Anterior cingulate cortex (tissue), 58 donors: Measurements from ENCODE around the gene GP5.

Source experiments
- DNase-seq, 58 donors: peaks; one replicate each; lab custom pipeline; 2025; lab: John Stamatoyannopoulos, UW

The GP5 gene, protein sequence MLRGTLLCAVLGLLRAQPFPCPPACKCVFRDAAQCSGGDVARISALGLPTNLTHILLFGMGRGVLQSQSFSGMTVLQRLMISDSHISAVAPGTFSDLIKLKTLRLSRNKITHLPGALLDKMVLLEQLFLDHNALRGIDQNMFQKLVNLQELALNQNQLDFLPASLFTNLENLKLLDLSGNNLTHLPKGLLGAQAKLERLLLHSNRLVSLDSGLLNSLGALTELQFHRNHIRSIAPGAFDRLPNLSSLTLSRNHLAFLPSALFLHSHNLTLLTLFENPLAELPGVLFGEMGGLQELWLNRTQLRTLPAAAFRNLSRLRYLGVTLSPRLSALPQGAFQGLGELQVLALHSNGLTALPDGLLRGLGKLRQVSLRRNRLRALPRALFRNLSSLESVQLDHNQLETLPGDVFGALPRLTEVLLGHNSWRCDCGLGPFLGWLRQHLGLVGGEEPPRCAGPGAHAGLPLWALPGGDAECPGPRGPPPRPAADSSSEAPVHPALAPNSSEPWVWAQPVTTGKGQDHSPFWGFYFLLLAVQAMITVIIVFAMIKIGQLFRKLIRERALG

DNA sequence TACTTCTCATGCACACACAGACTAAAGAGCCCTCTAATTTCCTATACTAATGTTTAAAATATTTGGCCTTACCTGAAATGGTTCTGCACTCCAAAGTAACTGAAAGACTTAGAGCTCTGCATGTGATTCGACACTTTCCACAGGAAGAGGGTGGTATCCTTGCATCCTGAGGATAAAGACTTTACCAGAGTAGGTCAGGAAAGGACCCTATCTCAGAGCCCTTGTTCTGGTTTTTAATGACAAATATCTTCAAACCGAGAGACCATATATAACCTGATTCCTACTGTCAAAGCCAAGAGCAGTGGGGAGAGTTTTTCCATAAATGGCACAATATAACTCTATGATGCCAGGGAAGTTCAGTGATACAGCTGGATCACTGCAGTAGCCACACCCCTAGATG, at the start of gene GP5:
TSS of gene GP5 (minus strand) at position 101 of the 400 bp plus-strand sequence. CDS start 984 bp downstream, outside the sequence.
- DNase-seq, result no peak

DNA sequence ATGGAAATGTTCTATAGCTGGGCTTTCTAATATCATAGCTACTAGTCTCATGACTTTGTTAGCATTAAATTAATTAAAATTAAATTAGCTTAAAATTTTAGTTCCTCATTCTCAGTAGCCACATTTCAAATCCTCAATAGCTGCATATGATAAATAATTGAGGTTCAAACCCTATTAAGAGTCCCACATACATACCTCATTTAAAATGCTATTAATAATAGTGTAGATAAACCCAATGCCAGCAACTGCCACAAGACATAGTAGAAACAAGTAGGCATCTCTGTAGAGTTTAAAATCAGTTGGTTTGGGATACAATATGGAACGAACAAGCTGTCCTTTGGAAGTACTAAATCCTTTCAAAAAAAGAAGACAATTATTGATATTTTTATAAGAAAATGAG, 48.6 kb upstream of the GP5 start:
- no peak for DNase-seq

DNA sequence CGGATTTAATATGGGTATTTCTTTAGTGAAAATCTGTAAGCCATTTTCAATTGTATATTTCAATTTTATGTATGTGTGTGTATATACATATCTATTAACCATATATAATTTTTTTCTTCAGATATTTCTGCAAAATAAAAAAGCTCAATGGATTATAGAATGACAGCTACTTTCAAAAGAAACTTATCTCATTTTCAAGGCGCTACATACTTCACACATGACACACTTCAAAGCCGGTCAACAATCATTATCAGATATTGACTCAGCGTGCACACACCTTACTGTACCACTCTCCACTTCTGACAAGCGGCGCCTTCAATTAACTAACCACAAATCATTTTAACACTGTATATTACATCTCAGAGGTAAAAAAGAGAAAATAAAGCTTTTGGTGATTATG, 48.1 kb upstream of the GP5 start:
- DNase-seq, result no peak

- no peak for DNase-seq
Observed at GRCh38 chr3:194446754-194447153, 47.7 kb upstream of the GP5 start.

DNA sequence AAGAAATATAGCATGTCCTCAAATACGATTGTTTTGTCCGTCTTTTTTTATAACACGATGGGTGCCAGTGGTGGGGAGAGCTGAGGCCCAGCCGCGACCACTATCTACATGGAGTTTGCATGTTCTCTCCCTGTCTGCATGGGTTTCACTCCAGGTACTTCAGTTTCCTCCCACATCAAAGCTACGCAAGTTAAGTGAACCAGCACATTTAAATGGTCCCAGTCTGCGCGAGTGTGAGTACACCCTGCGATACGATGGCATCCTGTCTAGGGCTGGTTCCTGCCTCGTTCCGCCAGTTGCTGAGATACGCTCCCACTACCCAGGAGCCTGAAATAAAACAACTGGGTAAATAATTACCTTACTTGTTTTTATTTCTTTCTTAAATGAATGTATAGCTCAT, 47.1 kb upstream of the GP5 start:
- no peak for DNase-seq

DNA sequence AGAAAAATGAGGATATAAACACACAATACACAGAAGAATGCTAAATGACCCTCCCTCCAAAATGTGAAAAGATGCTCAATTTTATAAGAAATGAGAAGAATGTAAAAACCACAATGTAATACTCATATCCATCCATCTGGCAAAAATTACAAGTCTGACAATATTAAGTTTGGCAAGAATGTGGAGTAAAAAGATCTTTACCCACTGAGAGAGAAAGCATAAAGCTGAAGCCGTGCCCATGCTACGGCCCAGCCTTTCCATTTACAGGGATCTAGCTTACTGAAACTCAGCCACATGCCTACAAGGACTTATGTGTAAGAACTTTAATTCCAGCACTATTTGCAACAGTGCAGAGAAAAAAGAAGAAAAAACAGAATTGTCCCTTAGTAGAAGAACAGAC, 44.8 kb upstream of the GP5 start:
- DNase-seq, result no peak

GRCh38 chr3:194440756-194441155, 41.7 kb upstream of the GP5 start:
- DNase-seq, result no peak

GRCh38 chr3:194439881-194440550, 41.0 kb upstream of the GP5 start:
- DNase-seq, result no peak

DNA sequence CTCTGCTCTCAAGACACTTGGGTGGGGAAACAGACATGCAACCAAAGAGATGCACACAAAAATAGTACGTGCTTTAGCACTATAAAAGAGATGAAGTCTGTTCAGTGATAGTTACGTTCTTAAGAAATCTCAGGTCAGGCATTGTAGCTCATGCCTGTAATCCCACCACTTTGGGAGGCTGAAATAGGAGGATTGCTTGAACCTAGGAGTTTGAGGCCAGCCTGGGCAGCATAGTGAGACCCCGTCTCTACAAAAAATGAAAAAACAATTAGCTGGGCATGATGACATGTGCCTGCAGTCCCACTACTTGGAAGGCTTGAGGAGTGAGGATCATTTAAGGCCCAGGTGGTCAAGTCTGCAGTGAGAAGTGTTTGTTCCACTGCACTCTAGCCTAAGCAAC, 35.4 kb upstream of the GP5 start:
- DNase-seq, result no peak

- no peak for DNase-seq
Observed at GRCh38 chr3:194431554-194431953, 32.5 kb upstream of the GP5 start.

- DNase-seq, result no peak
Observed at GRCh38 chr3:194425399-194425798, 26.3 kb upstream of the GP5 start.

DNA sequence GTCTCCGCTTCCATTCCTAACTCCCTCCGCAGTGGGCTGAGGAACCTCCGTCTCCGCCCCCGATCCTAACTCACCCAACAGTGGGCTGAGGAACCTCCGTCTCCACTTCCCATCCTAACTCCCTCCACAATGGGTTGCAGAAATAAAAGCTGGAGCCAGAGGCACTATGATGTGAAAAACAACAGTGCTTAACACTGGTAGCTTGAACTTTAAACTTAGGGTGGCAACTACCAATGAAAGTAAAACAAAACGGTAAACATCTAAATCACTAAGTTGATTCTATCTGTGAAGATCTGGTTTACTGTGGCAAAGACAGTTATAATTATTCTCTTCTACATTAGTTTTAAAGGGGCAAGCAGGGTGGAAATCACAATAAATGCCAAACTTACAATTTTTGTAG, 25.9 kb upstream of the GP5 start:
- no peak for DNase-seq

DNA sequence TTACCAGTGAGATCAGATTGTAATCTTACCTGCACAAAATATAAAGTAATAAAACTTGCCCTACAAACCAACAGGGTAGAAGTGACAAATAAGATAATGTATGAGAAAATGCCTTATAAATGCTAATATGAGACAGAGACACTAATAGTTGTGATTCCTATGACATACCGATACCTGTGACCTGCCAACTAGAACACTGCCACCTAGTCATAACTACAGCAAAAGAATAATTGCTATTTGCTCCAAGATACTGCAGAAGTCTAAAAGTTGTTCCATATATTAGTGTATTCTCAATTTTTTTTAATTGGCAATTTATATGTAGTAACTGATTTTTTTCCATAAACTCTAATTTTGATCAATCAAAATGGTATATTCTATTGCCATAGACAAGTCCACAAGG, 25.3 kb upstream of the GP5 start:
- DNase-seq, result no peak

- DNase-seq, result no peak
Observed at GRCh38 chr3:194423317-194423716, 24.3 kb upstream of the GP5 start.

DNA sequence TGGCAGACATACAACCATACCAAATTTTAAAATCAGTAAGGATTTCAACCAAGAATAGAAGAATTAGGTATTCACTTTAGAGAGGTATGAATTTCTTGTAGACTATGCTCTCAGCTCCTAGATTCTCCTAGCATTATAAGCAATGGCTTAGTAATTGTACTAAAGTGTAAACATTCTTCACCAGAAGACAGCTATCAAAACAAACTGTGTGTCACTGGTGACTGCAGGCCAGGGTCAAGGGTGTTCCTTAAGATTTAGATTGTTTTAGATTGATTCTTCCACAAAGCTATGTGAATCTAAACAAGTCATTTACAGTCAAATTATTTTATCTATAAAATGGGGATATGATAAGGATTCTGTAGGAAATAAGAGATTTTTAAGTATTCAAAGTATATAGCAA, 23.1 kb upstream of the GP5 start:
- no peak for DNase-seq

DNA sequence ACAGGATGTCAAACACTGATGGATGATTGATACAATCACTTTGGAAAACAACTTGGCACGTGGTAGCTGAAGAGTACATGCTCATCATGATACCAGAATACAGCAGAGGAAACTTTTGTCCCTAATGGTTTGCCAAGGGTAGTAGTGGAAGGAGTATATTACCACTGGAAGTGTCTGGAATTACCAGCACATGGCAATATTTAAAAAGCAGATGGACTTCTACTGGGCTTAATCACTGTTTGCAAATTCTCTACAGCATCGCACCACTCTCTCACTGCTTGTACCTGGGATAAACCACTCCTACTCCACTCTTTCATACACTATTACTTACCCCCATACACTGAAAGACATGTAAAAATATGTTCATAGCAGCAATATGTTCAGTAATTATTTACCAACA, 19.6 kb upstream of the GP5 start:
- no peak for DNase-seq

GRCh38 chr3:194407423-194407822, 8.4 kb upstream of the GP5 start:
- DNase-seq, result no peak

GRCh38 chr3:194405766-194406165, 6.7 kb upstream of the GP5 start:
- DNase-seq, result no peak

DNA sequence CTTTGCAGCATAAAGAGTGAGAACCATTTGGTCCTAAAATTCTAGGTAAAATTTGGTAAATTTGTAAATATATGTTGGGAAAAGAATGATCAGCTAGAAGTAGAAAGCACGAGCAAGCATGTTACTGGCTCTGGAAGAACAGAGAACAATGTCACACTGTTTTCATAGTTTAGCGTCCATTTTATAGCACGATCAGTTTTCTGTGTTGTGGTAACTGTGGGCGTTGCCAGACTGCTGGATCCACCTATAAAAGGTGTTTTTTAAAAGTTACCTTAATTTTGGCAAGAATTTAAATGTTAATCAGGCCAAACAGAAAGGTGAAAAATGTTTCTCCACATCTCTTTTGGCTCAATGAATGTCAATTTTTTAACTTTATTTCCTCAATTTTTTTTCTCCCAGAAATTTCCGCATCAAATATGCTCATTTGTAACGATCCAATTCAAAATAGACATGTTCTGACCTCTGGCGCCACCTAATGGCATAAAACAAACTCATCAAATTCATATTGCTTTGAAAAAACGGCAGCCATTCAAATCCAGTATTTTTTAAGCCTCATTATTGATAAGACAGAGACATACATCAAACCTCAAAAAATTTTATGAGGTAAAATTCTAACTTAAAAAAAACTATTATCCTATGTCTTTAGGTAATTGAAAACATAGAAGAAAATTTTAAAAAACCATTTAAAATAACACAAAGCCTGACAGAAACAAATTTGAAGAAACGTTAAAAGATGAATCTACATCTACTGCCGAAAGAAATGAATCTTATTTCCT, 5.5 kb upstream of the GP5 start:
- peak in 7 of 58 donors; percentile 4 to 32 (median 27) for DNase-seq

DNA sequence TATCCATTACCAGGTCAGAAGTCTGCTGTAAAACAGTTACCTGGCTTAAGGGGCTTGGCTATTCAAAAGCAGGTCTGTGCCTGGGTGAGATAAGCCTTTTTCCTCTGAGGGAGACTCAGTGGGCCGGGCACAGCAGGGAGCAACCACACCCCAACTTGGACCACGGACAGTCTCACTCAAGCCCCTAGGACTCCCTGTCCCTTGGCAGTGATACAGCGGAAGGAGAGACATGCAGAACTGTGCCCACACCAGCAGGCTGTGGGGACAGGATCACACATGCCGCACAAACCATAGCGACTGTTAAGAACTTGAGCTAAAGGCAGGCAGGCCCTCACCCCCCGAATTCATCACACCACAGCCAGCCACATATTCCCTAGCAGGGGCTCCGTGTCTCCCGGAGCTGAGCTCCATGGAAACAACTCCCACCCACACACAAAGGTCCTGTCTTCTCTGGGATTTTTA, 2.8 kb upstream of the GP5 start:
- DNase-seq, result no peak

DNA sequence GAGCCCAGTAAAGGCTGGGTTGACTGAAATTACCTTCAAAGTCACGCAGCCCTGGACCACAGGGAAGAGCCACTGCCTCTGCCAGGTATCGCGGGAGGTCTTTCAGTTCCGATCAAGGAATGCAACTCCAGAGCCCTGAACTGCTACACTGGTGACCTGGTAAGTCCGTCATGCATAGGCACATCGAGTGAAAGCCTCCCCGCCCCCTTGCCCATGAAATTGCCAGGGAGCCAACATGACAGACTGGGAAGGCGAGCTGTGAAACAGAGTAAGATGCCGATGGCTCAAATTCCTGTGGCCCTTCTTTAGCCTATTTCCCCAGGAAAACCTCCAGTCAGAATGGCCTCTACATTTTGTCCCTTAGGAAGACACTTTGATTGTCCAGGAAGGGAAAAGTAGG, 2.3 kb upstream of the GP5 start:
- no peak for DNase-seq
